Smooth muscle cell (in vitro differentiated cells): ENCODE data around the gene STAT2. TPM values are rescaled to one million over a fixed set of nuclear protein-coding genes. Genes with fewer than 3 reads are reported as not detected.
A peak's percentile ranks its signal among the peaks of the same experiment; 100 is the strongest.

Experiments used
- DNase-seq: peaks from one replicate; lab custom pipeline; 2025; ENCODE audit not compliant: unreplicated experiment; lab: John Stamatoyannopoulos, UW
- H2AFZ ChIP-seq: fragments of 200-600 bp; sonication (generic); 2 replicates; pipeline ENCODE4 v1.6.0; 2016; ENCODE audit warnings: antibody characterized with exemption, low read depth, mild to moderate bottlenecking
- H3F3A ChIP-seq: fragments of 200-600 bp; sonication (generic); 2 replicates; pipeline ENCODE4 v1.6.0; 2017; ENCODE audit warnings: antibody characterized with exemption, low read depth
- H3K27ac ChIP-seq: fragments of 200-600 bp; sonication (generic); 2 replicates; pipeline ENCODE4 v1.5.1; 2016; ENCODE audit warnings: low read depth, mild to moderate bottlenecking
- H3K27me3 ChIP-seq: fragments of 200-600 bp; sonication (generic); 2 replicates; pipeline ENCODE4 v1.6.1; 2016; ENCODE audit warnings: low read depth, mild to moderate bottlenecking
- H3K36me3 ChIP-seq: fragments of 200-600 bp; sonication (generic); 2 replicates; pipeline ENCODE4 v1.5.1; 2016; ENCODE audit warnings: low read depth
- H3K4me1 ChIP-seq: fragments of 200-600 bp; sonication (generic); 2 replicates; pipeline ENCODE4 v1.5.1; 2016; ENCODE audit warnings: low read depth
- H3K4me2 ChIP-seq: fragments of 200-600 bp; sonication (generic); 2 replicates; pipeline ENCODE4 v1.6.0; 2016; ENCODE audit warnings: mild to moderate bottlenecking
- H3K4me3 ChIP-seq: fragments of 200-600 bp; sonication (generic); 2 replicates; pipeline ENCODE4 v1.5.1; 2016; ENCODE audit warnings: mild to moderate bottlenecking
- H3K79me2 ChIP-seq: fragments of 200-600 bp; sonication (generic); 2 replicates; pipeline ENCODE4 v1.6.0; 2016; ENCODE audit warnings: low read depth, mild to moderate bottlenecking
- H3K9ac ChIP-seq: fragments of 200-600 bp; sonication (generic); 2 replicates; pipeline ENCODE4 v1.6.0; 2016; ENCODE audit warnings: low read depth
- H3K9me3 ChIP-seq: fragments of 200-600 bp; sonication (generic); replicated peaks from 2 replicates; pipeline ENCODE4 v1.5.1; 2016; ENCODE audit warnings: low read depth
- H4K20me1 ChIP-seq: fragments of 200-600 bp; sonication (generic); 2 replicates; pipeline ENCODE4 v1.6.0; 2016; ENCODE audit warnings: low read depth
- CTCF ChIP-seq: fragments of 200-600 bp; sonication (generic); IDR thresholded peaks from 2 replicates; pipeline ENCODE4 v1.5.1; 2017; ENCODE audit warnings: borderline replicate concordance, mild to moderate bottlenecking, antibody characterized with exemption; ENCODE audit not compliant: insufficient read depth, poor library complexity, severe bottlenecking
- WGBS: methylation state at CpG from one replicate; pipeline ENCODE4 v1.1.7; 2016; ENCODE audit warnings: low lambda C conversion rate; 5-methylcytosine and 5-hydroxymethylcytosine counted together
- polyA plus RNA-seq: library from polyadenylated mRNA; unstranded; fragments of >200 nt; fragmentation: Nextera tagmentation; extraction: Ambion mirVana; gene quantifications from 2 replicates; pipeline ENCODE4 v1.2.1, GENCODE V29; 2016
- total RNA-seq: library from RNA; depleted of rRNA; stranded (reverse); fragments of >200 nt; gene quantifications from 2 replicates; pipeline ENCODE4 v1.2.3, GENCODE V29; 2014

The STAT2 gene
- total and polyA plus RNA-seq, 2 experiments from 2014 or later, result 108 to 141 TPM

DNA sequence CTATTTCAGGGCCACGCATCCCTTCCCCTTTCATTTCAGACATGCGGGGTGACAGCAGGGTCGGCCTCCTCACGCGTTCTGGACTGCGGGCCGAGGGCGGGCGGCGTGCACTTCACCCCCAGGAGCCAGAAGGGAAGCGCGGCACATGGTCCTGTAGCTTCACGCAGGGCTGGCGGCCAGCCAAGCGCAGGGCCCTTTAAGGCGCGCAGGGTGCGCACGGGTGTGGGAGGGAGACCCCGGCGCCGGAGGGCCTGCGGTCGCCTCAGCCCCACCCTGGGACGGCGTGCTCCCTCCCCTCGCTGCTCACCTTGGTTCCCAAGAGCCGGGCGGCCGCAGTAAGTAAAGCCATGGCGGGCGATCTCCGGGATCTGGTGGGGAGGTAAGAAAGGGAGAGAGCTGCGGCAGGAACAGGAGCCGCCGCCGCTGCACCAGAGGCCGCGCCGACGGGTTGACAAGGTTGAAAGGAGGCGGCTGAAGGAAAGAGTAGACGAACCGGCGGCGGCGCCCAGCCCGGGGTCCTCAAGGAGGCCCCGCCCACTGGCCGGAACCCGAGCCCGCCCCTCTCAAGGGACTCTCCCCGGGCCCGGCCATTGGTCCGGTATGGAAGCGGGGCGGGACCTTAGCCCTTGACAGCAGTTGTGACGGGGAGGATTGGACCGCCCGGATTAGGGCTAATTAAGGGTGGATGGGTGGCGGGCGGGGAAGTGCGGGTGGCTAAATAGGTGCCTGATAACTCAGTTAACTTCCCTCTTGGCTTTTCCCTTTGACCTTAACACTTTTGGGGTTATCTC is 59.9 kb downstream of the STAT2 start, which contains the start of gene CS:
CS (minus strand) TSS at position 478 of the 791 bp plus-strand sequence; CDS start at position 349, 129 bp downstream.
- peak within 1 kb of the TSS; percentile 91 for H3K27ac ChIP-seq
- H2AFZ ChIP-seq, result peak within 1 kb of the TSS; percentile 83
- peaks cover 46% of the 10 kb centered on the region for H3K79me2 ChIP-seq
- no peaks in the 10 kb centered on the region for H3K9me3 ChIP-seq
- H3K27me3 ChIP-seq, result no peaks in the 10 kb centered on the region
- peak; percentile 82 for DNase-seq
- H3K4me3 ChIP-seq, result peak within 1 kb of the TSS; percentile 96
- no peaks in the 10 kb centered on the region for H3K36me3 ChIP-seq
- peak within 1 kb of the TSS; percentile 84 for H3K4me2 ChIP-seq
- peak within 1 kb of the TSS; percentile 87 for H3K9ac ChIP-seq
- under 1% methylated on average over 59 of the region's 63 CpGs for WGBS
- peaks cover 31% of the 10 kb centered on the region for H4K20me1 ChIP-seq
- no peak for TF ChIP-seq CTCF
- H3K4me1 ChIP-seq, result peaks cover 16% of the 10 kb centered on the region
- H3F3A ChIP-seq, result peaks cover 22% of the 10 kb centered on the region

- WGBS, result 11% methylated on average over 10 of the region's 10 CpGs
- H4K20me1 ChIP-seq, result peaks cover 38% of the 10 kb centered on the region
- no peak for DNase-seq
Observed at GRCh38 chr12:56299308-56299852, 60.5 kb downstream of the STAT2 start.

DNA sequence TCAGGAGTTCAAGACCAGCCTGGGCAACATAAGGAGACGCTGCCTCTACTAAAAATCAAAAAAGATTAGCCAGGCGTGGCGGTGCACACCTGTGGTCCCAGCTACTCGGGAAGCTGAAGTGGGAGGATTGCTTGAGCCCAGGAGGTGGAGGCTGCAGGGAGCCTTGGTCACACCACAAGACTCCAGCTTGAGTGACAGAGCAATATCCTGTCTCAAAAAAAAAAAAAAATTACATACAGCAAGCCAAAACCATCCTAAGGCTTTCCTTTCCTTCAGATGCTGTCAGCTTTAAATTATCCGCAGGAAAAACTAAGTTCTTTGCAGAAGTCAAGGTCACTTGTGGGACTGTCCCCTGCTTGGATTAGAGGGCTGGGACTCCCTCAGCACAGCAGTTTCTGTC is 61.1 kb downstream of the STAT2 start:
- peak overlapping the region; percentile 84 for H3K4me2 ChIP-seq
- no peak for TF ChIP-seq CTCF
- H3K9me3 ChIP-seq, result no peaks in the 10 kb centered on the region
- peak overlapping the region; percentile 96 for H3K4me3 ChIP-seq
- H3K4me1 ChIP-seq, result peaks cover 16% of the 10 kb centered on the region
- 92% methylated on average over 5 of the region's 5 CpGs for WGBS
- peak overlapping the region; percentile 91 for H3K27ac ChIP-seq
- H3K27me3 ChIP-seq, result no peaks in the 10 kb centered on the region
- peaks cover 22% of the 10 kb centered on the region for H3F3A ChIP-seq
- DNase-seq, result no peak
- H3K36me3 ChIP-seq, result no peaks in the 10 kb centered on the region
- H3K79me2 ChIP-seq, result peaks cover 59% of the 10 kb centered on the region
- H3K9ac ChIP-seq, result no peak overlapping the region
- no peak overlapping the region for H2AFZ ChIP-seq
- peaks cover 44% of the 10 kb centered on the region for H4K20me1 ChIP-seq

More at GRCh38 chr12:56299308-56299852, 60.5 kb downstream of the STAT2 start:
- Histone ChIP-seq H3K4me3 (peak overlapping the region; percentile 96), H3K27me3 (no peaks in the 10 kb centered on the region), H3K27ac (peak overlapping the region; percentile 91), H3K4me2 (peak overlapping the region; percentile 84), H3K79me2 (peaks cover 53% of the 10 kb centered on the region), H3K36me3 (no peaks in the 10 kb centered on the region), H2AFZ (peak overlapping the region; percentile 52), H3F3A (peaks cover 22% of the 10 kb centered on the region), H3K4me1 (peaks cover 16% of the 10 kb centered on the region), H3K9ac (peak overlapping the region; percentile 87), H3K9me3 (no peaks in the 10 kb centered on the region)
- no peak for TF ChIP-seq CTCF
